ENCODE results near the gene PTPMT1.

The PTPMT1 gene

GRCh38 chr11:47577460-47578041 lies 12.2 kb downstream of the PTPMT1 start:
- in situ Hi-C loops (cut with MboI; ENCODE audit: low sequenced_read_pairs), result no loop called here

DNA sequence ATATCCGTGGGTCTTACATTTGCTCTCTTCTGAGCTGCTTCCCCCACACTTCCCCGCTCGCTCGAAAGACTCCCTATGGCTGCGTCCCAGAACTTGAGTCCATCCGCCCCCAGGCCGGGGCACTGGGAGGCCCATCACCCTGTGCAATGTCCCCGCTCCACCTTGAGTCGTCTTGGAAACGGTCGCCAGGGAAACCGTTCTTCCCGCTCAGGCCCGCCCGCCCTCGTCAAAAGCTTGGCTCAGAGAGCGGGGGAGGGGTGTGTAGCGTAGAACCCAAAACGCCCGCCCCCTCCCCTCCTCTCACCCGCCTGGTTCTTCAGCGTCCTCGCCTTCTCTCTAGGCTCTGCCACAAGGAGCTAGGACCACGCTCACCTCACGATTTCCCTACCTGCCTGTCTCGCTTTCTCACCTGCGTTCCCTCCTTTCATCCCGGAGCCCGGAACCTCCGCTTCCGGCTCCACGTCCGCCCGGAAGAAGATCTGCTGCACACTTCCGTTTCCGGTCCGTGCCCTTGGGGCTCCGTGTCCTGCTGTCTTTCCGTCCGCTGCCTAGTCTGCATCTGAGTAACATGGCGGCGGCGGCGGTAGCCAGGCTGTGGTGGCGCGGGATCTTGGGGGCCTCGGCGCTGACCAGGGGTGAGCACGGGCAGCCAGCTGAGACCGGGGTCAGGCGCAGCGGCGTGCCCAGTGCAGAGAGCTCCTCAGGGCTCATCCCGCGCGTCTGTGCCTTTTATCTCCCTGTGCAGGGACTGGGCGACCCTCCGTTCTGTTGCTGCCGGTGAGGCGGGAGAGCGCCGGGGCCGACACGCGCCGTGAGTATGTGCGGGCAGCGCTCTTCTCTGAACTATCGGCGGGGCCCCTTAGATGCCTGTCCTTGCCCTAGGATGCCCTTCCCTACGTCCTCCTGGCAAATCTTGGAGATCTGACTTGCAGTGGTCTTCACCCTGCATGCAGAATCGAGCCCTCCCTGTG lies 13.4 kb downstream of the PTPMT1 start, which contains the start of the genes KBTBD4 and NDUFS3:
KBTBD4 (minus strand) TSS at position 447 of the 971 bp plus-strand sequence; CDS start at position 428, 19 bp downstream.
NDUFS3 (plus strand) TSS at position 551 of the 971 bp plus-strand sequence; CDS start at position 569, 18 bp downstream.
- in situ Hi-C loops (cut with MboI; ENCODE audit: low sequenced_read_pairs), result no loop called here

DNA sequence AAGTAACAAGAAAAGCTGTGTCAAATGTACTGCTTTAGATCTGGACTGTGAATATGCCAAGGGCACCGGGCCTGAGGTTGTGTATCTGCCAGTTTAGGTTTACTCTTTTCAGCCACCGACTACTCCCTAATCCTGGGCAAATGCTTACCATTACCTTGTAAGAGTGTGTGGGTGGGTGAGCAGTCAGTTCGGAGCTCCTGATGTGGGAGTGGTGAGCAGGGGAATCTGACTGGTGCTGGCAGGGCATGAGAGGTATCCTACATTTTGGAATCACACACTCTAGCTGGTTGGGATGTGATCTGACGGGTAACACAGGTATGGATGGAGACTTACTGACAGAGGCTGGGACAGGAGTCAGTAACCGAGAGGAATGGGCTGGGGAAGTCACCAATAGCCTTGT lies 18.4 kb downstream of the PTPMT1 start:
- in situ Hi-C loops (cut with MboI; ENCODE audit: low sequenced_read_pairs), result no loop called here

- in situ Hi-C loops (cut with MboI; ENCODE audit: low sequenced_read_pairs), result no loop called here
These were observed 20.9 kb downstream of the PTPMT1 start, which contains the start of gene FAM180B for GRCh38 chr11:47586098-47586855. Gene FAM180B (plus strand): TSS chr11:47586678. CDS start chr11:47586769, 91 bp downstream.

- in situ Hi-C loops (cut with MboI; ENCODE audit: low sequenced_read_pairs), result no loop called here
These were observed 21.8 kb downstream of the PTPMT1 start for GRCh38 chr11:47587039-47587716.

- in situ Hi-C loops (cut with MboI; ENCODE audit: low sequenced_read_pairs), result no loop called here
These were observed 22.4 kb downstream of the PTPMT1 start for GRCh38 chr11:47587723-47588326.

GRCh38 chr11:47589118-47589517 lies 23.7 kb downstream of the PTPMT1 start:
- in situ Hi-C loops (cut with MboI; ENCODE audit: low sequenced_read_pairs), result no loop called here

- in situ Hi-C loops (cut with MboI; ENCODE audit: low sequenced_read_pairs), result no loop called here
These were observed 24.2 kb downstream of the PTPMT1 start for GRCh38 chr11:47589584-47589976.

DNA sequence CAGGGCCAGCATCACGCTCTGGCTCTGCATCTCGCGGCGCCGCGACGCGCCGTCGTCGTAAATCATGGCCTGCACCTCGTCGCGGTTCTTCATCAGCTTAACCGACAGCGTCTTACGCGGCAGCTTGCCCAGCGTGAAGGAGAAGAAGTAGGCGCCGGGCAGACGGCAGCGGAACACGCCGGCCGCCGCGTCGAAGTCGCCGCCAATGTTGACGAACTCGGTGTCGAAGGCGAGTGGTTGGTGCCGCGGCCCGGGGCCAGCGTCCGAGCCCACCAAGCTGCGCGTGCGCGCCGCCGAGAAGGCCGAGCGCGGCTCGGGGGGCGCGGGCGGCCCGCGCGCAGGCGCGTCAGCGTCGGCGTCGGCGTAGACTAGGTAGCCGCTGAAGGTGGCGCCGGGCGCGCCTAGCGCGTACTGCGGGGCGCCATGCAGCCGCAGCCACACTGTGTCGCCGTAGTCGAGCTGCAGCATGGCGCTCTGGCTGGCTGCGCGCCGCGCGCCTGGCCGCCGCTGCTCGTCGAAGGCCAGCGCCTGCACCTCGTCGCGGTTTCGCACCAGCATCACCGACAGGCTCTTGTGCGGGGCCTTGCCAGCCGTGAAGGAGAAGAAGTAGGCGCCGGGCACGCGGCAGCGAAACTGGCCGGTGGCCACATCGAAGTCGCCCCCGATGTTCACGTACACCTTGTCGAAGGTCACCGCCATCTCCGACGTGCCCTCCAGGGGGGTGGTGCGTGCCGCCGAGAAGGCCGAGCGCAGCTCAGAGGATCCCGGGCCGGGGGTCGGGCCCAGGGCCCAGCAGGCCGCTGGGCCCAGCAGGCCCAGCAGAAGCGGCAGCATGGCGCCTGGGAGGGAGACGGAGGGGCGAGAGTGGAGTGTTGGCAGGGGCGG lies 24.8 kb downstream of the PTPMT1 start:
- in situ Hi-C loops (cut with MboI; ENCODE audit: low sequenced_read_pairs), result no loop called here

GRCh38 chr11:47591764-47592163 lies 26.4 kb downstream of the PTPMT1 start:
- in situ Hi-C loops (cut with MboI; ENCODE audit: low sequenced_read_pairs), result no loop called here

DNA sequence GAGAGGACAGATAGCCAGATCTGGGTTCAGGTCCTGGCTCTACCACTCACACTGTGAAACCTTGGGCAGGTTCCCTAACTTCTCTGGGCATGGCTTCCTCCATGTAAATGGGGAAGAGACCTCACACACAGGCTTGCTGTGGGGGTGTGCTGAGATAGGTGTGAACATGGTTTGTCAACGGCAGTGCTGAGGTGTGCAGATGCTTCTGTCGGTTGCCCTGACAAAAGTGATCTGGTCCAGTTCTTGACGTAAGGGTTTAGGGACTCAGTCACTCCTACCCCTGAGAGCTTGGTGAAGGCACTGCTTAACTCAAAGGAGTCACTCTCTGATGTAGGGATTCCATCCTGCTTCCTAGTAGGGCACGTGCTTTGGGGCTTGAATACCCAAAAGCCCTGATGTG lies 26.9 kb downstream of the PTPMT1 start:
- in situ Hi-C loops (cut with MboI; ENCODE audit: low sequenced_read_pairs), result no loop called here

DNA sequence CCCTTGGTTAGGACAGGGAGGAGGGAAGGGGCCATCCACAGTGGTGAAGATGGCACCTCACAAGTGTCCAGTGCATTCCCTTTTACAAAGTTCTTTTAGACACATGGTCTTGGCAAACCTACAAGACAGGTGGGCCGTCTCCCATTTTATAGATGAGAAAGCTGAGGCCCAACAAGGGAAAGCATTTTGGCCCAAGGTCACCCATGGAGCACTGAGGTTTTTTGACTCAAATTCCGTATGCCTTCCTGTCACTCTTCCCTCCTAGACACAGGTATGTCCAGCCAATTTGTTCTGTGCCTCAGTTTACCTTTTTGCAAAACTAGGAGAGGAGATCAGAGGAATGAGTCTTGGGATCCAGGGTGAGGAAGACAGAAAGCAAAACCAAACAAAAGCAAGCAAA lies 27.6 kb downstream of the PTPMT1 start:
- in situ Hi-C loops (cut with MboI; ENCODE audit: low sequenced_read_pairs), result no loop called here

- in situ Hi-C loops (cut with MboI; ENCODE audit: low sequenced_read_pairs), result no loop called here
These were observed 28.1 kb downstream of the PTPMT1 start for GRCh38 chr11:47593492-47593933.

DNA sequence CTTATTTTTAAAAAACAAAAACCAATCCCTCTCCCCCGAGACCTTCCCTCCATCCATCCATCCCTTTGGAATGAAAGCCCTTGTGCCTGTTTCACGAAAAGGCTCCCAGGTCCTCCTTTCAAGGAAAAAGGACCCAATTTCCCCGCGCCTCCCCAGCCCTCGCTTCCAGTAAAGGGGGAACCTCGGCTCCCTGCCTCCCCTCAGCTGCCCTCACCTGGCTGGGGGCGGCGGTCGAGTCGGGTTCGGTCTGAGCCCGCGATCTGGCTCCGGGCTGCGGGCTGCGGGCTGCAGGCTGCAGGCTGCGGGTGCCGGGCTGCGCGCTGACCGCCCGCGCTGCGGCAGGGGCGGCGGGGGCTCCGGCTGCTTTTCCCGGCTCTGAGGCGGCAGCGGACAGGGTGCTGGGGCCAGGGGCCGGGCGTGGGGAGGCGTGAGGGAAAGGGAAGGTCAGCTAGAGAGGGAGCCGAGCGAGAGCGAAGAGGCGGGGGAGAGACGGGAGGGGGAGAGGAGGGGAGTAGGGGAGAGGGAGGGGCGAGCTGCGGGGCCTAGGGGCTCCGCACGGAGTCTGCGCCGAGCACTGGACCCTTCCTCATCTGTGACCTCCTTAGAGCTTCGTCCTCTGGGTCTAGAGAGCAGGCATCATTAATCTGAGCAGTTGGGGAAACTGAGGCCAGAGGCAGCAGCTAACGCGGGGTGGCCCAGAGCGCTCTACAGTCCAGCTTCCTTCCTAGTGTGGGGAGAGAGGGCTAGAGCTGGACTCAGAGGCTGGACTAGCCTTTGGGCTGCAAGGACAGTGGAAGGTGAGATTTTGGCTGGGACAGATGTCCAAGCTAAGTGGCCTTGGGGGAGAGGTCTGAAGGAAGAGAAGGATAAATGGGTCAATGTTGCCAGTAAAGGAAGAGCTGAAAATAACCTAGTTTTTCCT lies 28.8 kb downstream of the PTPMT1 start, which contains the start of gene C1QTNF4:
C1QTNF4 (minus strand) TSS at position 478 of the 922 bp plus-strand sequence. CDS start 3,601 bp downstream, outside the sequence.
- in situ Hi-C loops (cut with MboI; ENCODE audit: low sequenced_read_pairs), result no loop called here

GRCh38 chr11:47595029-47595428 lies 29.6 kb downstream of the PTPMT1 start:
- in situ Hi-C loops (cut with MboI; ENCODE audit: low sequenced_read_pairs), result no loop called here

DNA sequence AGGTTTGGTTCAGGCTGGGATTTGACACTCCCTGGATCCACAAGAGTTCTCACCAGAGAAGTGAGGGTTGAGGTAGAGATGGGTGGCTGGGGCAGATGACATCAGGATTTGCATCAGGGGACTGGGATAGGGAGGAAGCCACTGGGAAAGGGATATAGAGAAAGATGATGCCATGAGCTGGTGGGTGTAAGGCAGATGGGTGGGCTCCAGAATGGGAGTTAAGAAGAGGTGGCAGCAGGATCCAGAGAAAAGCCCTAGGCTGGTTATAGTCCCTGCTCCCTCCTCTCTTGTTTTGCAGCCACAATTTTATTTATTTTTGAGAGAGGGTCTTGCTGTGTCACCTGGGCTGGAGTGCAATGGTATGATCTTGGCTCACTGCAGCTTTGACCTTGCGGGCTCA lies 30.6 kb downstream of the PTPMT1 start:
- in situ Hi-C loops (cut with MboI; ENCODE audit: low sequenced_read_pairs), result no loop called here

- in situ Hi-C loops (cut with MboI; ENCODE audit: low sequenced_read_pairs), result no loop called here
These were observed 34.5 kb downstream of the PTPMT1 start for GRCh38 chr11:47599902-47600301.

DNA sequence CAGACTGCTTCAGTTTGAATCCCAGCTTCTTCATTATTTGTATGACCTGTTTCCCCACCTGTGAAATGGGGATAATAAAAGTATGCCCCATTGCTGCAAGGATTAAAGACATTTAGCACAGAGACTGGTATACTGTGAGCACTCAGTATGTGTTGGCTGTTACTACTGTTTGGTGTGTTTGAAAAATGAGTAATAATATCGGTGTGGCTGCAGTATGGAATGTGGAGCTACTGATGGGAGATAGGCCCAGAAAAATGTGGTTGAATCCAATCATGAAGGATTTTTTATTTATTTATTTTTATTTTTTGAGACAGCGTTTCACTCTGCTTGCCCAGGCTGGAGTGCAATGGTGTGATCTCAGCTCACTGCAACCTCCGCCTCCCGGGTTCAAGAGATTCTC lies 37.9 kb downstream of the PTPMT1 start:
- in situ Hi-C loops (cut with MboI; ENCODE audit: low sequenced_read_pairs), result no loop called here

All from HL-60/S4 treated with phorbol 12-myristate 13-acetate at 8.2 ng/mL for 4 days and 3 days (cell line).